Effector memory CD4-positive, alpha-beta T cell (primary cell): ENCODE measurements around the gene AHI1.

Experiments used
- DNase-seq, 3 donors: peaks; one replicate each; pipeline ENCODE4 v3.0.0-alpha.2; 2020
- H3K27ac ChIP-seq: 2 replicates; pipeline ENCODE4 v1.7.0; 2013; ENCODE audit warnings: mild to moderate bottlenecking, low read length, moderate library complexity; ENCODE audit not compliant: insufficient read depth, poor library complexity, severe bottlenecking
- H3K27me3 ChIP-seq: replicated peaks from 2 replicates; pipeline ENCODE4 v1.7.0; 2013; ENCODE audit warnings: mild to moderate bottlenecking, low read length; ENCODE audit not compliant: insufficient read depth, control insufficient read depth, poor library complexity, severe bottlenecking
- H3K36me3 ChIP-seq: 2 replicates; pipeline ENCODE4 v1.7.0; 2013; ENCODE audit warnings: mild to moderate bottlenecking, low read length, moderate library complexity; ENCODE audit not compliant: control insufficient read depth, insufficient read depth
- H3K4me1 ChIP-seq: 2 replicates; pipeline ENCODE4 v1.7.0; 2013; ENCODE audit warnings: low read length, mild to moderate bottlenecking; ENCODE audit not compliant: control insufficient read depth, insufficient read depth, poor library complexity, severe bottlenecking
- H3K4me3 ChIP-seq: 2 replicates; pipeline ENCODE4 v1.7.0; 2013; ENCODE audit warnings: low read length, low read depth, mild to moderate bottlenecking; ENCODE audit not compliant: insufficient read depth, poor library complexity, severe bottlenecking
- H3K9me3 ChIP-seq: 2 replicates; pipeline ENCODE4 v1.7.0; 2013; ENCODE audit warnings: mild to moderate bottlenecking, low read length, moderate library complexity; ENCODE audit not compliant: control insufficient read depth

The AHI1 gene

DNA sequence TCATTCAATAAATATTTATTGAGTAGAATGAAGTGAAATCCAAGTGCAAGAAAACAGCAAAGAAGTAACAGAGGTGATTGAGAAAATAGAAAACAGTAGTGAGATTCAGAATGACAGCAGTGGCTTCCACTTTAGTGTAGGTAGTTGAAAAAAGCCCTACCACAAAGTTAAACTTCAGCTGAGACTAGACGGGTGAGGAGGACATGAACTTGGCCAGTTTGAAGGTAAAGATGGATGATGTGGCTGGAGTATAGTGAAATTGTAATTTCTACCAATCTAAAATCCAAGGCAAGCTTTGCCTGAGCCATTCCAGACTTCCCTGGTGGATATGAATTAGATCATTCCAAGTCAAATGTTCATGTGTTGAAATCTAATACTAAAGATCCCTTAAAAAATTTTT is 32.6 kb upstream of the AHI1 start:
- H3K9me3 ChIP-seq = no peaks in the 10 kb centered on the region
- no peaks in the 10 kb centered on the region for H3K4me1 ChIP-seq
- H3K4me3 ChIP-seq = no peak overlapping the region
- DNase-seq = no peak
- no peak overlapping the region for H3K27ac ChIP-seq
- H3K36me3 ChIP-seq = no peaks in the 10 kb centered on the region
- no peaks in the 10 kb centered on the region for H3K27me3 ChIP-seq

DNA sequence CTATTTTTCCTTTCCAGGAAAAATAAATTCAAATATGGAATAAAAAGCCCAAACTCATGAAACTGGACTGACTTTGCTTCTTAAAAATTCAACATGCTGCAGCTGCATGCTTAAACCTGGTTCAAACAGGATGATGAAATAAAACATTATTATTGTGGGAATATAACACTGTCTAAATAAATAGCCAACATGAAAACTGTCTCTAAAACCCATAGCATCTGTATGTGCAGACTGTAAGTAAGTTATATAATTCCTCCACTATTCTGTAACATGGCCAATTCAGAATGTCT is 30.4 kb upstream of the AHI1 start:
- Histone ChIP-seq H3K27me3 (no peaks in the 10 kb centered on the region), H3K4me3 (no peak overlapping the region), H3K9me3 (no peaks in the 10 kb centered on the region), H3K36me3 (no peaks in the 10 kb centered on the region), H3K4me1 (no peaks in the 10 kb centered on the region), H3K27ac (no peak overlapping the region)
- DNase-seq = no peak

DNA sequence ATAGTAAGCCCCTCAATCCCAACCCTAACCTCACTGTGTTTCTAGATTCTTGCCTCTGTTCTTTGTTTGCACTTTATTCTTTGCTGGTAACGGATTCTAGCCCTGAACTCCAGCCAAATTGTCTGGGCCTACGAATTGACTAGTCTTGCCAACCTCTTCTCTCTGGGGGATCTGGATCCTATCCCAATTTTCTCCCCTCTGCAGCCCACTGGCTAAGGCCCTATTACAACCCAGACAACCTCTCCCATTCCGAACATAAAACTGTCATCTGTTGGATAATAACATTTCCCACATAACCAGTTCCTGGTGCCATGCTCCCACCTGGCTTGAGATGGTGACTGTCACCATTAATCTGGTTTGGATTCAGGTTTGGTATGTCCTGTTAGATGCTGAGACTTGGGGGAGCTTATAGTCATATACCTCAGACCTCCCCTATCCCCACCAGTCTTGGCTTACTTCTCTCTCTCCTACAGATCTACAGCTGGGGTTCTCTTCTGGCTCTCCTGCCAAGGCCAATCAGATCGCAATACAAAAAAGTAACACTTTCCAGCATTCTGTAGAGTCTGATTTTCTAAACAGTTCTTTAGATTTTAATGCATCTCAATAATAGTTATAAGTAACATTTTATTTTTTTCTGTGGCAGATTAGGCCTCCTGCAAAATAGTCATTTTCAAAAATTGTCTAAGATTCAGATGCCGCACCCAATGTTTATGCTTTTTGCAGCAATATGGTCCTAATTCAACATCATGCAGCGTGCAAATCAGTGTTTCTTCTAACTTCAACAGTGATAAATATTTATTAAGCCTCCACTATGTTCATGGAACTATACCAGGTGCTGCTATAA is 29.8 kb upstream of the AHI1 start:
- Histone ChIP-seq H3K4me3 (no peak overlapping the region), H3K9me3 (no peaks in the 10 kb centered on the region), H3K36me3 (no peaks in the 10 kb centered on the region), H3K27me3 (no peaks in the 10 kb centered on the region), H3K4me1 (no peaks in the 10 kb centered on the region), H3K27ac (no peak overlapping the region)
- DNase-seq = no peak

DNA sequence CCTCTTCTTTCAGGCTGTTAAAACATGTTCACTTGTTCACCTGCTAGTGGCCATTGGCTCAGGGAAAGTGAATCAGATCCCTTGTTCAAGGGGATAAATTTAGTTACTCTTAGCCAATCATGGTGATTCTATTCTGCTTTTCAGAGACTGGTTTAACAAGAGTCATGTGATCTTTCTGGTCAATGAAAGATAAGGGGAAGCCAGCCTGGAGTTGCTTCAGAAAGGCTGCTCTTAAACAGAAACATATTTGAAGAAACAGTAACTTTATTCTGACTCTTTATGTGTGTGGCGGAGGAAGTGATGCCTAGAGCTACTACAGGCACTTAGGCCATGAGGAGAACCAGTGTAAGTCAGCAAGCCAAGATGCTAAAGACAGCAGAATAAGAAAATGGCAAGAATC is 28.1 kb upstream of the AHI1 start:
- Histone ChIP-seq H3K4me3 (no peak overlapping the region), H3K27me3 (no peaks in the 10 kb centered on the region), H3K27ac (no peak overlapping the region), H3K36me3 (no peaks in the 10 kb centered on the region), H3K4me1 (no peaks in the 10 kb centered on the region), H3K9me3 (no peaks in the 10 kb centered on the region)
- DNase-seq = no peak

DNA sequence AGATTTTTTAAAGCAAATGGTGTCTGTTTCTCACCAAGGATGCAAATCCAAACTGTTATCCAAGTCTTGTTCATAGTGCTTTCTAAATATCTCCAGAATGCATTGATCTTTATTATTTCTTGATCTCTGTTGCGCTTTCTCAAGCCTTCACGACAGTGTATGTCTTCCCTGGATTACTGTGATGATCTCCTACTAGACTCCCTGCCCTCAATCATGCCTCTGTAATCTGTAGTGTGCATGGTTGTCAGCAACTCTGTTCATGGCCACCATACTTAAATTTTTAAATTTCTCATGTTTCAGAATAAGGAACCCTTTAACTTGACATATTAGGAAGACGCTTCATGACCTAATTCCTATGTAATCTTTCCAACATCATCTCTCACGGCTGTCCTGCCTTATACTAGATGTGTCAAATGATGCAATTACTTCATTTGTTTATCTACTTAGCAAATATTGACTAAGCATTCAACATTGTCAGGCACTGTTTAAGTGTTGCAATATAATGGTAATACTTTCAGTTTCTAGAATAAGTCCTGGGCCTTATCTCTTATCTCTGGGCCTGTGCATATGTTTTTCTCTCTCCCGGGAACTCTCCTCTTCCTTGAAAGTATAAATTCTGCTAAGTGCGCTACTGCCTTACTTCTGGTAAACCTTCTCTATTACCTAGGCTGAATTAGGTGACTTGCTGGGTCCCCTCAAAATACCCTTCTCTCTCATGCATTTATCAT is 25.6 kb upstream of the AHI1 start:
- Histone ChIP-seq H3K4me3 (no peak overlapping the region), H3K36me3 (no peaks in the 10 kb centered on the region), H3K4me1 (no peaks in the 10 kb centered on the region), H3K27me3 (no peaks in the 10 kb centered on the region), H3K9me3 (no peaks in the 10 kb centered on the region), H3K27ac (no peak overlapping the region)
- no peak for DNase-seq

DNA sequence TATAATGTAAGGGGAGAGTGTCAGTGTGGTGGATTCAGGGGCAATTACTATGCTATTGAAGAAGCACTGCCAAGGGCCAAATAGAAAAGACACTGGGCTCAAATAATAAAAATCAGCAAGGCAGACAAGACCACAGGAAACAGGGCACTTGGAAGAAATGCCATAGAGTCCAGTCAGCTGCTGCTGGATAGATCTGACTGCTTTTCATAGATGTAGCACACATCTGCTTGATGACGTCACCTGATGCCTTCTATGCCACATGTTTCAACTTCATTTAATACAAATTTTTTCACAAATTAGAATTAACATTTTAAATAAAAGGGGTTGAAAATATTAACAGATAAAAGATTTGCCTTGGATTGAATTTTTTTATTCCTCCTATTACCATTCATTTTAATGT is 23.9 kb upstream of the AHI1 start:
- H3K9me3 ChIP-seq = no peaks in the 10 kb centered on the region
- no peaks in the 10 kb centered on the region for H3K36me3 ChIP-seq
- DNase-seq = no peak
- H3K27me3 ChIP-seq = no peaks in the 10 kb centered on the region
- H3K4me1 ChIP-seq = no peaks in the 10 kb centered on the region
- H3K4me3 ChIP-seq = no peak overlapping the region
- no peak overlapping the region for H3K27ac ChIP-seq

DNA sequence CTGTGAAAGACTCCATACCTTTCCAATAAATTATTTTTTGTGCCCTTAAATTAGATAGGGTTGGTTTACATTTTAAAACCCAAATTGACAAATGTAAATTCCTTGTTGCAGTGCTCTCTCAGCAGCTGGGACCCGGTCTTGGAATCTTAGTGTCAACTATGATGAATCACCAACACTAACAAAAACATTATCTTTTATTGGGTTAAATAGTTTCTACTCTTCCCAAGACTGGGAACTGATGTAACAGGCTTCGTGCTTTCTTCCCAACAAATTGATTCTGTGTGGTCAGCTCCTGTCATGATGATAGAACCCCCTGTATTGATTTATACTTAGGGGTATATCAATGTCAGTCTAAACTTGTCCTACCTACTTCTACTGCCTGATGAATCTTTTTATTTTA is 23.2 kb upstream of the AHI1 start:
- no peak overlapping the region for H3K27ac ChIP-seq
- DNase-seq = no peak
- H3K36me3 ChIP-seq = no peaks in the 10 kb centered on the region
- no peak overlapping the region for H3K4me3 ChIP-seq
- no peaks in the 10 kb centered on the region for H3K4me1 ChIP-seq
- H3K27me3 ChIP-seq = no peaks in the 10 kb centered on the region
- H3K9me3 ChIP-seq = no peaks in the 10 kb centered on the region

DNA sequence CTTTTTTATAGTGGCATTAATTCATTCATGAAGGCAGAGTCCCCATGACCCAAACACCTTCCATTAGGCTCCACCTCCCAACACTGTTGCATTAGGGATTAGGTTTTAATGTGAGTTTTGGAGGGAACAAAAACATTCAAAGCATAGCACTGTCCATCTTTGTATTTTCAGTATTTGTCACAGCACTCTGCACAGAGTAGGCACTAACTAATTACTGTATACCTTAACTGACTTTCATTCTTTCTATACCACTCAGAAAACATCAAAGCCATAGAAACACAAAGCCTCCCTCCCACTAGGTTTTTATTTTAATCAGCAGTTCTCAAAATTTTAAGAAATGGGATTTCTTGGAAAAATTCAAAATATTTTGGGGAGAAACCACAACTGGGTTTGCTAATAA is 21.8 kb upstream of the AHI1 start:
- Histone ChIP-seq H3K9me3 (no peaks in the 10 kb centered on the region), H3K4me3 (no peak overlapping the region), H3K27ac (no peak overlapping the region), H3K27me3 (no peaks in the 10 kb centered on the region), H3K4me1 (no peaks in the 10 kb centered on the region), H3K36me3 (no peaks in the 10 kb centered on the region)
- DNase-seq = no peak

DNA sequence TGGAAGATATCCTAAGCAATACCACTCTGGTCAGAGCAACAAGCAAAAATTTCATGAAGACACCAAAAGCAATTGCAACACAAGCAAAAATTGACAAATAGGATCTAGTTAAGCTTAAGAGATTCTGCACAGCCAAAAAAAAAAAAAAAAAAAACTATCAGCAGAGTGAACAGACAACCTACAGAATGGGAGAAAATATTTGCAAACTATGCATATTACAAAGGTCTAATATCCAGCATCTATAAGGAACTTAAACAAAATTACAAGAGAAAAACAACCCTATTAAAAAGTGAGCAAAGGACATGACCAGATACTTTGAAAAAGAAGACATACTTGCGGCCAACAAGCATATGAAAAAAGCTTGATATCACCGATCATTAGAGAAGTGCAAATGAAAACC is 20.0 kb upstream of the AHI1 start:
- Histone ChIP-seq H3K36me3 (no peaks in the 10 kb centered on the region), H3K9me3 (no peaks in the 10 kb centered on the region), H3K27me3 (no peaks in the 10 kb centered on the region), H3K27ac (no peak overlapping the region), H3K4me3 (no peak overlapping the region), H3K4me1 (no peaks in the 10 kb centered on the region)
- DNase-seq = no peak

DNA sequence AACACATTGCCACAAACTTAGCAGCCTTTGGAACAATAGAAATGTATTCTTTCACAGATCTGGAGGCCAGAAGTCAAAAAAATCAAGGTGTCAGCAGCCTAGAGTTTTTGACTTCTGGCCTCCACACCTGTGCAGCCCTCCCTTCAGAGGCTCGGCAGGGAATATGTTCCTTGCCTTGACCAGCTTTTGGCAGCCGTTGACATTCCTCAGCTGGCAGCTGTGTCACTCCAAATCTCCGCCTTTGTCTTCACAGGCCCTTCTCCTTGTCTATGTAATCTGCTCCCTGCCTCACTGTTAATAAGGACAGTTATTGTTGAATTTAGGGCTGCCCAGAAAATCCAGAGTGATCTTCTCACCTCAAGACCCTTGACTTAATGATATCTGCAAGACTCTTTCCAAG is 17.2 kb upstream of the AHI1 start:
- no peak overlapping the region for H3K4me3 ChIP-seq
- no peak for DNase-seq
- no peak overlapping the region for H3K27ac ChIP-seq
- no peaks in the 10 kb centered on the region for H3K36me3 ChIP-seq
- no peaks in the 10 kb centered on the region for H3K27me3 ChIP-seq
- no peaks in the 10 kb centered on the region for H3K4me1 ChIP-seq
- no peaks in the 10 kb centered on the region for H3K9me3 ChIP-seq
